HCT116 (cell line): ENCODE data around the gene ZSCAN9. TPM values are rescaled to one million over a fixed set of nuclear protein-coding genes. Genes with fewer than 3 reads are reported as not detected.

Experiments used
- ATAC-seq: fragments of 200-7000 bp; cut with Tn5 transposase; 2 replicates; pipeline ENCODE4 v1.9.1; 2020; ENCODE audit warnings: mild to moderate bottlenecking, moderate library complexity
- BruUV-seq: library from RNA; stranded (reverse); fragments of 400-500 nt; replicated peaks from 2 replicates; lab custom pipeline; 2021; lab: Mats Ljungman, UMichigan
- CTCF ChIA-PET: fragments of 300-600 bp; sonication (Branson Sonifier 250); formaldehyde crosslinking; loops from one replicate; lab custom pipeline; 2021; ENCODE audit warnings: antibody characterized with exemption; lab: Charles Lee
- POLR2A ChIA-PET: fragments of 300-600, 350-600 bp; sonication (Branson Sonifier 250); formaldehyde crosslinking; loops from one replicate; lab custom pipeline; 2021; ENCODE audit warnings: antibody characterized with exemption; lab: Charles Lee
- RAD21 ChIA-PET, 2 experiments: fragments of 300-600 bp; sonication (Branson Sonifier 250); formaldehyde crosslinking; loops; one replicate each; lab custom pipeline; 2023; ENCODE audit warnings: low total read pairs in 2 of 2; ENCODE audit not compliant: uncharacterized antibody in 2 of 2, unreplicated experiment in 2 of 2, low non-redundant PET in 1 of 2; lab: Charles Lee
- DNase-seq: peaks from one replicate; pipeline ENCODE4 v3.0.0-alpha.2; 2010; ENCODE audit warnings: low read depth, low spot score
- H2AFZ ChIP-seq: fragments of 200-600 bp; shearing (Covaris generic), sonication (generic); 2 replicates; pipeline ENCODE4 v1.6.1; 2017; ENCODE audit warnings: low read depth, mixed run types, mixed read lengths, antibody characterized with exemption, low read length; ENCODE audit not compliant: poor library complexity, severe bottlenecking
- H3K27ac ChIP-seq: 2 replicates; pipeline ENCODE4 v1.5.1; 2012; ENCODE audit warnings: low read depth, low read length
- H3K27me3 ChIP-seq: fragments of 200-600 bp; sonication (generic); 2 replicates; pipeline ENCODE4 v1.6.1; 2016; ENCODE audit warnings: mixed run types, low read length, mixed read lengths; ENCODE audit not compliant: insufficient read depth
- H3K36me3 ChIP-seq, 2 experiments: fragments of 200-500 bp in 1 of 2; fragments of 200-600 bp in 1 of 2; sonication (Bioruptor generic) in 1 of 2; sonication (generic) in 1 of 2; 2 replicates each; pipeline versions ENCODE4 v1.5.1 to v1.6.1; 2014 to 2016; ENCODE audit warnings: low read length in 2 of 2, inconsistent platforms in 1 of 2, mixed read lengths in 1 of 2, mixed run types in 1 of 2; ENCODE audit not compliant: insufficient read depth in 2 of 2, control insufficient read depth in 1 of 2
- H3K4me1 ChIP-seq, 2 experiments: fragments of 200-600 bp in 1 of 2; sonication (generic) in 1 of 2; 2 replicates each; pipeline versions ENCODE4 v1.5.1 to v1.6.1; 2012 to 2017; ENCODE audit warnings: low read length in 2 of 2, inconsistent platforms in 1 of 2, mild to moderate bottlenecking in 1 of 2, mixed read lengths in 1 of 2, mixed run types in 1 of 2, moderate library complexity in 1 of 2; ENCODE audit not compliant: insufficient read depth in 2 of 2, control insufficient read depth in 1 of 2
- H3K4me2 ChIP-seq: fragments of 200-600 bp; sonication (generic); 2 replicates; pipeline ENCODE4 v1.6.1; 2017; ENCODE audit warnings: mixed run types, low read length, mixed read lengths
- H3K4me3 ChIP-seq, 2 experiments: fragments of 200-600 bp in 1 of 2; sonication (generic) in 1 of 2; replicated peaks in 1 of 2; 2 replicates each; pipeline ENCODE4 v1.5.1; 2011 to 2016; ENCODE audit warnings: low read length in 2 of 2, control low read depth in 1 of 2, low read depth in 1 of 2, mild to moderate bottlenecking in 1 of 2, mixed read lengths in 1 of 2, mixed run types in 1 of 2
- H3K79me2 ChIP-seq: fragments of 200-600 bp; sonication (generic); 2 replicates; pipeline ENCODE4 v1.6.1; 2017; ENCODE audit warnings: mild to moderate bottlenecking, mixed run types, low read length, moderate library complexity, mixed read lengths; ENCODE audit not compliant: insufficient read depth
- H3K9ac ChIP-seq: fragments of 200-600 bp; sonication (generic); 2 replicates; pipeline ENCODE4 v1.6.1; 2016; ENCODE audit warnings: low read length, mixed read lengths
- H3K9me2 ChIP-seq: fragments of 200-600 bp; sonication (generic), shearing (Covaris generic); 2 replicates; pipeline ENCODE4 v1.6.1; 2017; ENCODE audit warnings: mixed run types, mild to moderate bottlenecking, moderate library complexity; ENCODE audit not compliant: insufficient read depth
- H3K9me3 ChIP-seq, 2 experiments: fragments of 200-500 bp in 1 of 2; fragments of 200-600 bp in 1 of 2; sonication (Bioruptor generic) in 1 of 2; sonication (generic) in 1 of 2; 2 replicates each; pipeline ENCODE4 v1.6.1; 2014 to 2017; ENCODE audit warnings: low read length in 2 of 2, mixed read lengths in 2 of 2, inconsistent platforms in 1 of 2, low read depth in 1 of 2, mild to moderate bottlenecking in 1 of 2, mixed run types in 1 of 2, moderate library complexity in 1 of 2; ENCODE audit not compliant: control insufficient read depth in 1 of 2, insufficient read depth in 1 of 2
- H4K20me1 ChIP-seq: fragments of 200-600 bp; sonication (generic), shearing (Covaris generic); 2 replicates; pipeline ENCODE4 v1.6.1; 2017; ENCODE audit warnings: mixed run types, mild to moderate bottlenecking, moderate library complexity; ENCODE audit not compliant: insufficient read depth
- CEBPB ChIP-seq: IDR thresholded peaks from 2 replicates; pipeline ENCODE4 v1.6.1; 2012; ENCODE audit warnings: low read depth
- ELF1 ChIP-seq: IDR thresholded peaks from 2 replicates; pipeline ENCODE4 v1.6.1; 2012; ENCODE audit warnings: low read depth, borderline replicate concordance
- EZH2phosphoT487 ChIP-seq: fragments of 200-600 bp; IDR thresholded peaks from 2 replicates; pipeline ENCODE4 v1.6.1; 2018; ENCODE audit warnings: antibody characterized with exemption, borderline replicate concordance
- FOSL1 ChIP-seq: IDR thresholded peaks from 2 replicates; pipeline ENCODE4 v1.6.1; 2012; ENCODE audit warnings: low read depth
- JUND ChIP-seq: IDR thresholded peaks from 2 replicates; pipeline ENCODE4 v1.6.1; 2012
- YY1 ChIP-seq: IDR thresholded peaks from 2 replicates; pipeline ENCODE4 v1.6.1; 2011; ENCODE audit warnings: low read length, low read depth, moderate library complexity, mild to moderate bottlenecking; ENCODE audit not compliant: insufficient replicate concordance; ENCODE audit errors: extremely low read depth
- ZBTB33 ChIP-seq: IDR thresholded peaks from 2 replicates; pipeline ENCODE4 v1.6.1; 2011; ENCODE audit warnings: mild to moderate bottlenecking, low read length, moderate library complexity; ENCODE audit not compliant: insufficient replicate concordance; ENCODE audit errors: extremely low read depth
- ZFX ChIP-seq: fragments of 450-650 bp; IDR thresholded peaks from 2 replicates; pipeline ENCODE4 v1.6.1; 2017
- intact Hi-C: fragments of 100-400 bp; cut with micrococcal nuclease; formaldehyde crosslinking; loops from 2 replicates; pipeline ENCODE4 v1.10.0; 2022
- total RNA-seq: library from RNA; stranded (reverse); gene quantifications from one replicate; pipeline ENCODE4 v1.2.1, GENCODE V29; 2021; ENCODE audit not compliant: unreplicated experiment
- TF ChIP-seq, protein P1 (sequence below): IDR thresholded peaks from 2 replicates; pipeline ENCODE4 v1.6.1; 2012

Gene ZSCAN9
- total RNA-seq, 1 experiment from 2014 or later, result 10.8 TPM

- no peak for DNase-seq
- H3K9ac ChIP-seq, result no peak overlapping the region
- H3K9me2 ChIP-seq, result no peaks in the 10 kb centered on the region
- no peaks in the 10 kb centered on the region for H3K9me3 ChIP-seq
- no peak overlapping the region for H3K27ac ChIP-seq
- ATAC-seq, result no peak
- RAD21 ChIA-PET, result no interaction called here
- TF ChIP-seq JUND (no peak), FOSL1 (no peak), ZBTB33 (no peak), CEBPB (no peak), YY1 (no peak), ELF1 (no peak), ZFX (no peak), EZH2phosphoT487 (no peak)
- TF ChIP-seq, protein P1, sequence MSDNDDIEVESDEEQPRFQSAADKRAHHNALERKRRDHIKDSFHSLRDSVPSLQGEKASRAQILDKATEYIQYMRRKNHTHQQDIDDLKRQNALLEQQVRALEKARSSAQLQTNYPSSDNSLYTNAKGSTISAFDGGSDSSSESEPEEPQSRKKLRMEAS, result no peak
- CTCF ChIA-PET, result no interaction called here
- no peak overlapping the region for H3K4me2 ChIP-seq
- no TSS peak for BruUV-seq
- peaks cover 9 to 17% of the 10 kb centered on the region in 2 experiments; a peak in 2 of 4 replicates for H3K36me3 ChIP-seq
- no peaks in the 10 kb centered on the region for H3K4me1 ChIP-seq
- no peaks in the 10 kb centered on the region for H3K27me3 ChIP-seq
- H3K79me2 ChIP-seq, result no peaks in the 10 kb centered on the region
- intact Hi-C loops, result no loop called here
- POLR2A ChIA-PET, result no interaction called here
- H3K4me3 ChIP-seq, result no peak overlapping the region
- no peaks in the 10 kb centered on the region for H4K20me1 ChIP-seq
- no peak overlapping the region for H2AFZ ChIP-seq
Measured at GRCh38 chr6:28243946-28244345, 18.9 kb downstream of the ZSCAN9 start.
